ENCODE results near the gene ZSCAN10. TPM values are rescaled to one million over a fixed set of nuclear protein-coding genes. Genes with fewer than 3 reads are reported as not detected.

Gene ZSCAN10
- total and polyA plus RNA-seq, 2 of the 13 experiments (the other 11 are each of a cell fraction or from before 2014, with no cell fraction given) = not detected

- TF ChIP-seq BCL6 (CRISPR knock-in tag; IDR thresholded peaks at IDR 0.05) = peak; percentile 52
- TF ChIP-seq, protein P1, sequence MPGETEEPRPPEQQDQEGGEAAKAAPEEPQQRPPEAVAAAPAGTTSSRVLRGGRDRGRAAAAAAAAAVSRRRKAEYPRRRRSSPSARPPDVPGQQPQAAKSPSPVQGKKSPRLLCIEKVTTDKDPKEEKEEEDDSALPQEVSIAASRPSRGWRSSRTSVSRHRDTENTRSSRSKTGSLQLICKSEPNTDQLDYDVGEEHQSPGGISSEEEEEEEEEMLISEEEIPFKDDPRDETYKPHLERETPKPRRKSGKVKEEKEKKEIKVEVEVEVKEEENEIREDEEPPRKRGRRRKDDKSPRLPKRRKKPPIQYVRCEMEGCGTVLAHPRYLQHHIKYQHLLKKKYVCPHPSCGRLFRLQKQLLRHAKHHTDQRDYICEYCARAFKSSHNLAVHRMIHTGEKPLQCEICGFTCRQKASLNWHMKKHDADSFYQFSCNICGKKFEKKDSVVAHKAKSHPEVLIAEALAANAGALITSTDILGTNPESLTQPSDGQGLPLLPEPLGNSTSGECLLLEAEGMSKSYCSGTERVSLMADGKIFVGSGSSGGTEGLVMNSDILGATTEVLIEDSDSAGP (CRISPR knock-in tag; IDR thresholded peaks at IDR 0.05; ENCODE audit: borderline replicate concordance) = peak; percentile 73; the same call in 1 of the 2 replicates
- TF ChIP-seq ZNF274 (CRISPR knock-in tag; IDR thresholded peaks at IDR 0.05) = 0 out of 2 replicates have a peak, but pooled peaks have one; percentile 55
- TF ChIP-seq POGZ (CRISPR knock-in tag; IDR thresholded peaks at IDR 0.05) = peak; percentile 68
- no peak for TF ChIP-seq XBP1 (CRISPR knock-in tag; IDR thresholded peaks at IDR 0.05)
- peak; percentile 14; the same call in 1 of the 2 replicates for TF ChIP-seq ZNF232 (CRISPR knock-in tag; IDR thresholded peaks at IDR 0.05; ENCODE audit: borderline replicate concordance)
- peak; percentile 59 for TF ChIP-seq NFYB (CRISPR knock-in tag; IDR thresholded peaks at IDR 0.05)
- 0 out of 2 replicates have a peak, but pooled peaks have one; percentile 31 for TF ChIP-seq ZBTB34 (CRISPR knock-in tag; IDR thresholded peaks at IDR 0.05)
- TF ChIP-seq HDAC1 (CRISPR knock-in tag; IDR thresholded peaks at IDR 0.05) = peak; percentile 79
- TF ChIP-seq ZNF414 (CRISPR knock-in tag; IDR thresholded peaks at IDR 0.05) = 0 out of 2 replicates have a peak, but pooled peaks have one; percentile 19
- TF ChIP-seq ZIK1 (CRISPR knock-in tag; IDR thresholded peaks at IDR 0.05; ENCODE audit: borderline replicate concordance, low read depth) = no peak
- TF ChIP-seq MTA3 (CRISPR knock-in tag; IDR thresholded peaks at IDR 0.05) = no peak
- peak; percentile 73 for TF ChIP-seq ZNF883 (CRISPR knock-in tag; IDR thresholded peaks at IDR 0.05; ENCODE audit: not compliant biosample characterization)
- TF ChIP-seq ZNF652 (CRISPR knock-in tag; IDR thresholded peaks at IDR 0.05; ENCODE audit: borderline replicate concordance, low read depth) = 0 out of 2 replicates have a peak, but pooled peaks have one; percentile 25
- no peak; the same call in 1 of the 2 replicates for TF ChIP-seq ZBTB8A (CRISPR knock-in tag; IDR thresholded peaks at IDR 0.05; ENCODE audit: borderline replicate concordance, low read depth)
- TF ChIP-seq, protein P2, sequence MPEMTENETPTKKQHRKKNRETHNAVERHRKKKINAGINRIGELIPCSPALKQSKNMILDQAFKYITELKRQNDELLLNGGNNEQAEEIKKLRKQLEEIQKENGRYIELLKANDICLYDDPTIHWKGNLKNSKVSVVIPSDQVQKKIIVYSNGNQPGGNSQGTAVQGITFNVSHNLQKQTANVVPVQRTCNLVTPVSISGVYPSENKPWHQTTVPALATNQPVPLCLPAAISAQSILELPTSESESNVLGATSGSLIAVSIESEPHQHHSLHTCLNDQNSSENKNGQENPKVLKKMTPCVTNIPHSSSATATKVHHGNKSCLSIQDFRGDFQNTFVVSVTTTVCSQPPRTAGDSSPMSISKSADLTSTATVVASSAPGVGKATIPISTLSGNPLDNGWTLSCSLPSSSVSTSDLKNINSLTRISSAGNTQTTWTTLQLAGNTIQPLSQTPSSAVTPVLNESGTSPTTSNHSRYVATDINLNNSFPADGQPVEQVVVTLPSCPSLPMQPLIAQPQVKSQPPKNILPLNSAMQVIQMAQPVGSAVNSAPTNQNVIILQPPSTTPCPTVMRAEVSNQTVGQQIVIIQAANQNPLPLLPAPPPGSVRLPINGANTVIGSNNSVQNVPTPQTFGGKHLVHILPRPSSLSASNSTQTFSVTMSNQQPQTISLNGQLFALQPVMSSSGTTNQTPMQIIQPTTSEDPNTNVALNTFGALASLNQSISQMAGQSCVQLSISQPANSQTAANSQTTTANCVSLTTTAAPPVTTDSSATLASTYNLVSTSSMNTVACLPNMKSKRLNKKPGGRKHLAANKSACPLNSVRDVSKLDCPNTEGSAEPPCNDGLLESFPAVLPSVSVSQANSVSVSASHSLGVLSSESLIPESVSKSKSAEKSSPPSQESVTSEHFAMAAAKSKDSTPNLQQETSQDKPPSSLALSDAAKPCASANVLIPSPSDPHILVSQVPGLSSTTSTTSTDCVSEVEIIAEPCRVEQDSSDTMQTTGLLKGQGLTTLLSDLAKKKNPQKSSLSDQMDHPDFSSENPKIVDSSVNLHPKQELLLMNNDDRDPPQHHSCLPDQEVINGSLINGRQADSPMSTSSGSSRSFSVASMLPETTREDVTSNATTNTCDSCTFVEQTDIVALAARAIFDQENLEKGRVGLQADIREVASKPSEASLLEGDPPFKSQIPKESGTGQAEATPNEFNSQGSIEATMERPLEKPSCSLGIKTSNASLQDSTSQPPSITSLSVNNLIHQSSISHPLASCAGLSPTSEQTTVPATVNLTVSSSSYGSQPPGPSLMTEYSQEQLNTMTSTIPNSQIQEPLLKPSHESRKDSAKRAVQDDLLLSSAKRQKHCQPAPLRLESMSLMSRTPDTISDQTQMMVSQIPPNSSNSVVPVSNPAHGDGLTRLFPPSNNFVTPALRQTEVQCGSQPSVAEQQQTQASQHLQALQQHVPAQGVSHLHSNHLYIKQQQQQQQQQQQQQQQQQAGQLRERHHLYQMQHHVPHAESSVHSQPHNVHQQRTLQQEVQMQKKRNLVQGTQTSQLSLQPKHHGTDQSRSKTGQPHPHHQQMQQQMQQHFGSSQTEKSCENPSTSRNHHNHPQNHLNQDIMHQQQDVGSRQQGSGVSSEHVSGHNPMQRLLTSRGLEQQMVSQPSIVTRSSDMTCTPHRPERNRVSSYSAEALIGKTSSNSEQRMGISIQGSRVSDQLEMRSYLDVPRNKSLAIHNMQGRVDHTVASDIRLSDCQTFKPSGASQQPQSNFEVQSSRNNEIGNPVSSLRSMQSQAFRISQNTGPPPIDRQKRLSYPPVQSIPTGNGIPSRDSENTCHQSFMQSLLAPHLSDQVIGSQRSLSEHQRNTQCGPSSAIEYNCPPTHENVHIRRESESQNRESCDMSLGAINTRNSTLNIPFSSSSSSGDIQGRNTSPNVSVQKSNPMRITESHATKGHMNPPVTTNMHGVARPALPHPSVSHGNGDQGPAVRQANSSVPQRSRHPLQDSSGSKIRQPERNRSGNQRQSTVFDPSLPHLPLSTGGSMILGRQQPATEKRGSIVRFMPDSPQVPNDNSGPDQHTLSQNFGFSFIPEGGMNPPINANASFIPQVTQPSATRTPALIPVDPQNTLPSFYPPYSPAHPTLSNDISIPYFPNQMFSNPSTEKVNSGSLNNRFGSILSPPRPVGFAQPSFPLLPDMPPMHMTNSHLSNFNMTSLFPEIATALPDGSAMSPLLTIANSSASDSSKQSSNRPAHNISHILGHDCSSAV (CRISPR knock-in tag; IDR thresholded peaks at IDR 0.05; ENCODE audit: borderline replicate concordance) = no peak
- no peak for TF ChIP-seq PHB2 (IDR thresholded peaks at IDR 0.05; ENCODE audit: partially characterized antibody)
Measured at GRCh38 chr16:3106205-3106928, 7.3 kb upstream of the ZSCAN10 start (continued).
